GM19043 (cell line): ENCODE results near the gene KHK.
A peak's percentile ranks its signal among the peaks of the same experiment; 100 is the strongest.
"Not testable (repeated sequence)": the region's sequence is repeated elsewhere in the genome, so short reads cannot be mapped to it uniquely, and the experiment has no call there.

ENCODE experiments used
- ATAC-seq: cut with Tn5 transposase; IDR thresholded peaks from one replicate; pipeline ENCODE4 v1.9.1; 2021; ENCODE audit warnings: low read depth; ENCODE audit not compliant: unreplicated experiment

KHK gene

DNA sequence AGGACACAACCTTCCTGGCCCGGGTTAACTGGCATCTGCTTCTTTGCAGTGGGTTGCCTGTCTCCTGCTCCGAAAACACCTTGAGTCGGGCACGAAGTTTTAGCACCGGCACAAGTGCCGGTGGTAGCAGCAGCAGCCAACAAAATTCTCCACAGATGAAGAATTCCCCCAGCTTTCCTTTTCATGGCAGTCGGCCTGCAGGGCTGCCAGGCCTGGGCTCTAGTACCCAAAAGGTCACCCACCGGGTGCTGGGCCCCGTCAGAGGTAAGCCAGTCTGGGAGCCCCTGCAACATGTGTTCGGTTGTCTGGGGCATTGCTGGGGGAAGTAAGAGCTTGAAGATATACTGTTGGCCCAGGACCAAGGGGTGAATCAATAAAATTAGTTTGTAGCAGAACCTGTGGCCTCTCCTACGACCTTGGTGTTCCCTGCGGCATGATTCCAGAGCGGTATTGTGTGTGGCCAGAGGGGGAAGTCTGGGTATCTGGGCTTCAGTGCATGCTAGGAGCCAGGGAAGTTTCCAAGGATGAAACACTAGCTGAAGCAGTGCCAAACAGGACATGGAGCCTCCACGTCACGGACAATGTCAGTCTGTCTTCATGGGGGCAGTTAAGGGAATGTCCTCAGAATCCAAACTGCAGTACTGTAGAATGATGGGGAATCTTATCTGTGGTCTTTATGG lies 27.3 kb upstream of the KHK start:
- no peak for ATAC-seq

DNA sequence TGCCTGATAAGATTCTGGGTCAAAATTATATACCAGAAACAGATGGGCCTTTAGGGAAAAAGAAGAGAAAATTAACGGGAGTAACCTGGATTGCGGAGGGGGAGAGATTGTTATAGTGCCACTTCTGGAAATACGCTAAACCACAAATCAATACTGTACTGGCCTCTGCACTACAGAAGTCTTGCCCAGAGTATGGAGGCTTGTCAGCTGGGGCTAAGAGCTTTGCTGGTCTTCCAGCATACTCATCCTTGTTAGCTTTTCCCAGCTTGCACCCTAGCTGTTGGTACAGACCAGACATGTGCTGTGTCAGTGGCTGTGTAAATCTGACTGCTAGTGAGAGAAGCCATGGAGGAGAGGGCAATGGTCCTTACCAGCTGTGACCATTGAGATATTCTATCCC lies 26.2 kb upstream of the KHK start:
- no peak for ATAC-seq

DNA sequence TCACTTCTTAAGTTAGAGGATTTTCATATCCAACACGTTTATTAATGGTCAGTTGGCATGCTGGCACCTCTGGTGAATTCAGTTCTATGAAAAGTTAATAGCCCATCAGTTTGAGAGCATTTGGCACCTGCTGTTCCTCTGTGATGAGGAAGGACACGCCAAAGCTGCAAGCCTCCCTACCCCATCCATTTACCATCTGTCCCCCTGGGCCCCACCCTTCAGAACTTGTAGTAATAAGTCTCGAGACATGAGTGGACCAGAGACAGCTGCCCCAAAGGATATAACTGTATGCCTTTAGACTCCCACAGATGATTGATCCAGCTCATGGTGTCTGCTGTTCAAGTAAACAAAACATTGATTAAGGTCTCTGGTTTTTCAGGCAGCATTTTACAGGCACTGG lies 21.4 kb upstream of the KHK start:
- ATAC-seq, result no peak

GRCh38 chr2:27067385-27067784 lies 19.2 kb upstream of the KHK start:
- no peak for ATAC-seq

GRCh38 chr2:27069436-27069835 lies 17.1 kb upstream of the KHK start:
- no peak for ATAC-seq

DNA sequence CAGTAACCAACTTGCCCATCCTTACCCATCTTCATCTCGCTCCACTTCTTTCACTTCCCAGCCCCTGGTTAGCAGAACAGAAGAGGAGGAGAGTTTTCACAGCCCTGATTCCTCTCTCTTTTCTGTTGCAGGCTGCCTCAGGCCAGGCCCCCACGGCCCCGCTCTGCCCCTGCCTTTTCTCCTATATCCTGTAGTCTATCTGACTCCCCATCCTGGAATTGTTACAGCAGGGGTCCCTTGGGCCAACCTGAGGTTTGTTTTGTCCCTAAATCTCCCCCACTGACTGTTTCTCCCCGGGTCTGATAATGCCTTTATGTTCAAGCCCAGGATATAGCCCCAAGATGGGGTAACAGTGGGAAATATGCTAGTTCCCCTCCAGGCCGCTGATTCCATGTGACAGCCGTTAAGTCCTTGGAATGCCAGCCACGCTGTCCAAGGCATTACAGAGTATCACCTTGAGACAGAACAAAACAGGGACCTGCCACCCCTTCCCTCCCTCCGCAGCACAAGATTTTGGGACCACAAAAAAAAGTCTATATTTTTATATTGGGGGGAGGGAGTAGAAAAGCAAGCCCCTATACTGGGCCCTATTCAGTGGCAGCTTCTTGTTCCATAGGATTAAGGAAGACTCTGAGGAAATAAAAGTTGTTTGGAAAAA lies 16.5 kb upstream of the KHK start:
- no peak for ATAC-seq

DNA sequence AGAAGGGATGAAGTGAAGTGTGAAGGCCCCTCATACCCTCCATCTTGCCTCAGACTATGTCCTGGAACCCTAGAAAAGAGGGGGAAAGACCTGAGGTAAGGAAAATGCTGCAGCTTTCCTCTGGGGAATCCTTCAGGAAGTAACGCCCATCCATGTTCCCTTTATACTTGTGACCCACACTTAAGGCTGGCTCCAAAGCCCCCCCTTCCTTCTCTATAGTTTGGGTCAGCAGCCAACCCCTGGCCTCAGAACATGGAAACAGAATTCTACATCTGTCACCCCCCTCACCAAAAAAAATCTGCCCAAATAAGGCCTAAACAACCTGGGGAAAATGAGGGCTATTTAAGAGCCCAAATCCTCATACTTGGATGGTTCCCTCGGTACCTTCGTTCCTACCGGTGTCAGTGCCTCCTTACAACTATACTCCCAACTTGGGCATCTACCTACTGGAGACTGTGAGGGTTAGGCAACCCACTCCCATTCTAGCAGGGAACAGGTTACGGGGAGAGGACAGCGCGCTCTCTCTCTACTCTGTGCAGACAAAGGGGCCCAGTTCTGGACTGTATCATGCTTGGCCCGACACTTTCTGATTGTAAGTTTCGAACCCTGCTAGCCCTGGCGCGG lies 15.8 kb upstream of the KHK start:
- ATAC-seq, result no peak

- peak; percentile 78 for ATAC-seq
Measured at GRCh38 chr2:27071277-27071989, 15.1 kb upstream of the KHK start, which contains the start of gene OST4. Gene OST4, minus strand, starts transcription at chr2:27071654.

GRCh38 chr2:27071990-27072830 lies 14.4 kb upstream of the KHK start:
- ATAC-seq, result peak; percentile 10

- no peak for ATAC-seq
Measured at GRCh38 chr2:27072920-27073319, 13.7 kb upstream of the KHK start.

DNA sequence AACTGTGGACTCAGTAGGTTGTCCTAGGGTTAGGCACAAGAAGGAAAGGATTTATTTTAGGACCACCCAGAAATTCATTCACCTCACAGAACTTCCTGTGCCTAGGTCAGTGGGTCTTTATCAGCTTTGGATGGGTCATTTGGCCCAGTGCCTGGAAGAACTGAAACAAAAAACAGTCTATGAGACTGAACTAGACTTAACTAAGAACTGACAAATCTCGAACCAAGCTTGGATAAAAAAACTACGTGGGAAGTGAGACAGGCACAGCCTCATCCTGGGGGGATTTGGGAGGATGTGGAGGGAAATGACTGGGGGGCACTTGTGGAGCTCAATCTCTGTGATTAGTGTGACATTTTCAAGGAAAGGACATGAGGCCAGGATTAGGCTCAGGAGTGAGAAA lies 12.8 kb upstream of the KHK start:
- ATAC-seq, result no peak

- no peak for ATAC-seq
Measured at GRCh38 chr2:27074738-27075565, 11.6 kb upstream of the KHK start.

DNA sequence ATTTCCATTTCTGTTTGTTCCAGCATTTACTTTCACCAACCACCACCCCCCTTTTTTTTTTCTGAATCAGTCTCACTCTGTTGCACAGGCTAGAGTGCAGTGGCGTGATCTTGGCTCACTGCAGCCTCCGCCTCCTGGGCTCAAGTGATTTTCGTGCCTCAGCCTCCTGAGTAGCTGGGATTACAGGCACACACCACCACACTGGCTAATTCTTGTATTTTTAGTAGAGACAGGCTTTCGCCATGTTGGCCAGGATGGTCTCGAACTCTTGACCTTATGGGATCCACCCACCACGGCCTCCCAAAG lies 11.1 kb upstream of the KHK start:
- ATAC-seq, result not testable (repeated sequence)

DNA sequence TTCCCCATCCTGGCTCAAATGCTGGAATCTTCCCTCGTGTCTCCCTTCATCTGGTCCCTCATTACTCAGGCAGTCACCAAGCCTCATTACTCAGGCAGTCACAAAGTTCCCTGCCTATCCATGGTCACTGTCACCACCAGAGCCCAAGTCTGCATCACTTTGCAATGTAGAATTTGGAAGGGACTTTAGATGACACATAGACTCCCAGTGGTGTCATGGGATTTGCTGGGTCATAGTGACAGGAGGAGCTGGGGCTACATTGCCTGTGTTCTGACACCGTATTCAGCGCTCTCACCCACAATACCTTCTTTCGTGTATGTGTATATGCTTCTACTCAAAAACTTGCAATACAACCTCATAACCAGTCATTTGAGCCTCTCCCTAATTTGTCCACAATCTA lies 10.2 kb upstream of the KHK start:
- no peak for ATAC-seq

- ATAC-seq, result no peak
Measured at GRCh38 chr2:27077231-27077630, 9.3 kb upstream of the KHK start.

DNA sequence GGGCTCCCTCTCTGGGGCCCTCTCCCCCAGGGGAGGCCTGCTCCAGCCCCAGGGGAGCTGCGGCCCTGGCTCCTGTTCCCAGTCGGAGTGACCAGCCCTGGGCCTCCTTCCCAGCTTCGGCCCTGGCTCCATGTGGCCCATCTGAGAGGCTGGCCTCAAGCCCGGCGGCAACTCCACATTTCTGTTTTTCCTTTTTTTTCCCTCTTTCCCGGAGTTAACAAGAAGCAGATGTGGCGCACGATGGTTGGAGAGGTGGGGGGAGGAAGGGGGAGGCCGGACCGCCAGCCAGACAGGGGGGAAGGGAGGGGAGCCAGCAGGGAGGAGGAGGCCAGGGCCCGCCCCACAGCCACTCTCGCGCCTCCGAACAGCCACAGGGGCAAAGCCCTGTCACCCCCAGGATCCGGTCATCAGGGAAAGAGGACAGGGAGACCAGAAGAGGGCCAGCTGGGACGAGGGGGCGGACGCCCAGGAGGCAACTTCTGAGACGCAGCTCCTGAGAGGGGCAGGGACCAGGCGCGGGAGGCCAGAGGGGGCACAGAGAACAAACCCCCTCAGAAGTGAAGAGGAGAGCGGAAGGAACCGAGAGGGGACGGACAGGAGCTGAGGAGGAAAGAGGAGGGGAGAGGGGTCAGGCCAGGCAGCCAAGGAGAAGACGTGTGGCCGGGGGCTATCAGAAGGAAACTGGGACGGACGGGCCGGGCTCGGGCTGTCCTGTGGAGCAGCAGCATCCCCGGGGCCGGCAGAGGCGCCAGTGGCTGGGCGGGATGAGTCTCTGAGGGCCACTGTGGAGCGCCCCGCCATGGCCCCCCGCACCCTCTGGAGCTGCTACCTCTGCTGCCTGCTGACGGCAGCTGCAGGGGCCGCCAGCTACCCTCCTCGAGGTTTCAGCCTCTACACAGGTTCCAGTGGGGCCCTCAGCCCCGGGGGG lies 8.0 kb upstream of the KHK start, which contains the start of gene EMILIN1:
TSS of gene EMILIN1 (plus strand) at position 349 of the 928 bp plus-strand sequence. CDS start at position 800, 451 bp downstream.
- no peak for ATAC-seq

- ATAC-seq, result no peak
Measured at GRCh38 chr2:27079233-27080139, 7.1 kb upstream of the KHK start.

DNA sequence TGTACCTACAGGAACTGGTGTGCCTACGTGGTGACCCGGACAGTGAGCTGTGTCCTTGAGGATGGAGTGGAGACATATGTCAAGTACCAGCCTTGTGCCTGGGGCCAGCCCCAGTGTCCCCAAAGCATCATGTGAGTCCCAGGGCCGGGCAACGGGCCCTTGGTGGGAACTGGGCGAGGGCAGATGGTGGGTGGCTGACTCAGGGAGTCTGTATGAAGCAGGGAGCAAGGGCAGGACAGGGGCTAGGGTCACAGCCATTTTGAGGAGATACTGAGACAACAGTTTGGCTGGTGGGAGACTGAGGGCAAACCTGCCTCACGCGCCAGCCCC lies 6.5 kb upstream of the KHK start:
- no peak for ATAC-seq
